HEK293 (cell line): ENCODE measurements around the gene CDC42SE1.

Experiments used
- CTCF ChIP-seq: fragments of 450-650 bp; formaldehyde crosslinking; IDR thresholded peaks from 2 replicates; pipeline ENCODE4 v1.5.1; 2016; ENCODE audit warnings: missing biosample characterization, missing genetic modification characterization
- KLF10 ChIP-seq: fragments of 450-650 bp; IDR thresholded peaks from 2 replicates; pipeline ENCODE4 v1.5.1; 2018; ENCODE audit warnings: missing biosample characterization, mild to moderate bottlenecking, missing genetic modification characterization
- KLF9 ChIP-seq: fragments of 450-650 bp; formaldehyde crosslinking; IDR thresholded peaks from 2 replicates; pipeline ENCODE4 v1.5.1; 2016; ENCODE audit warnings: missing biosample characterization, missing genetic modification characterization, low read depth
- ZBTB8A ChIP-seq: fragments of 450-650 bp; formaldehyde crosslinking; IDR thresholded peaks from 2 replicates; pipeline ENCODE4 v1.5.1; 2016; ENCODE audit warnings: missing biosample characterization, missing genetic modification characterization
- ZFP37 ChIP-seq: fragments of 450-650 bp; formaldehyde crosslinking; IDR thresholded peaks from 2 replicates; pipeline ENCODE4 v1.5.1; 2016; ENCODE audit warnings: missing biosample characterization, missing genetic modification characterization
- ZNF132 ChIP-seq: fragments of 450-650 bp; formaldehyde crosslinking; IDR thresholded peaks from 2 replicates; pipeline ENCODE4 v1.5.1; 2017; ENCODE audit warnings: missing biosample characterization, missing genetic modification characterization, borderline replicate concordance
- ZNF157 ChIP-seq: fragments of 450-650 bp; formaldehyde crosslinking; IDR thresholded peaks from 2 replicates; pipeline ENCODE4 v1.5.1; 2016; ENCODE audit warnings: missing biosample characterization, missing genetic modification characterization
- ZNF169 ChIP-seq: fragments of 450-650 bp; formaldehyde crosslinking; IDR thresholded peaks from 2 replicates; pipeline ENCODE4 v1.5.1; 2016; ENCODE audit warnings: missing biosample characterization, missing genetic modification characterization
- ZNF311 ChIP-seq: fragments of 450-650 bp; formaldehyde crosslinking; IDR thresholded peaks from 2 replicates; pipeline ENCODE4 v1.5.1; 2017; ENCODE audit warnings: missing biosample characterization, missing genetic modification characterization, borderline replicate concordance
- ZNF416 ChIP-seq: fragments of 450-650 bp; formaldehyde crosslinking; IDR thresholded peaks from 2 replicates; pipeline ENCODE4 v1.5.1; 2016; ENCODE audit warnings: missing biosample characterization, missing genetic modification characterization
- ZNF433 ChIP-seq: fragments of 450-650 bp; formaldehyde crosslinking; IDR thresholded peaks from 2 replicates; pipeline ENCODE4 v1.5.1; 2016; ENCODE audit warnings: missing biosample characterization, missing genetic modification characterization, low read depth
- ZNF514 ChIP-seq: fragments of 450-650 bp; formaldehyde crosslinking; IDR thresholded peaks from 2 replicates; pipeline ENCODE4 v1.5.1; 2016; ENCODE audit warnings: missing biosample characterization, missing genetic modification characterization
- ZNF521 ChIP-seq: fragments of 450-650 bp; formaldehyde crosslinking; IDR thresholded peaks from 2 replicates; pipeline ENCODE4 v1.5.1; 2017; ENCODE audit warnings: missing biosample characterization, mild to moderate bottlenecking, missing genetic modification characterization
- ZNF530 ChIP-seq: fragments of 450-650 bp; formaldehyde crosslinking; IDR thresholded peaks from 2 replicates; pipeline ENCODE4 v1.5.1; 2016; ENCODE audit warnings: low read depth, missing biosample characterization, missing genetic modification characterization
- ZNF549 ChIP-seq: fragments of 450-650 bp; IDR thresholded peaks from 2 replicates; pipeline ENCODE4 v1.5.1; 2018; ENCODE audit warnings: missing biosample characterization, missing genetic modification characterization, mild to moderate bottlenecking, inconsistent platforms, moderate library complexity
- ZNF600 ChIP-seq: fragments of 450-650 bp; formaldehyde crosslinking; IDR thresholded peaks from 2 replicates; pipeline ENCODE4 v1.5.1; 2016; ENCODE audit warnings: missing biosample characterization, missing genetic modification characterization
- ZNF621 ChIP-seq: fragments of 450-650 bp; formaldehyde crosslinking; IDR thresholded peaks from 2 replicates; pipeline ENCODE4 v1.5.1; 2017; ENCODE audit warnings: missing biosample characterization, missing genetic modification characterization
- ZNF660 ChIP-seq: fragments of 450-650 bp; IDR thresholded peaks from 2 replicates; pipeline ENCODE4 v1.5.1; 2018; ENCODE audit warnings: missing biosample characterization, mild to moderate bottlenecking, missing genetic modification characterization
- ZNF776 ChIP-seq: fragments of 450-650 bp; formaldehyde crosslinking; IDR thresholded peaks from 2 replicates; pipeline ENCODE4 v1.5.0; 2017; ENCODE audit warnings: missing biosample characterization, missing genetic modification characterization, borderline replicate concordance
- ZNF785 ChIP-seq: fragments of 450-650 bp; formaldehyde crosslinking; IDR thresholded peaks from 2 replicates; pipeline ENCODE4 v1.5.1; 2016; ENCODE audit warnings: missing biosample characterization, missing genetic modification characterization
- TF ChIP-seq, protein P1 (sequence below): fragments of 450-650 bp; formaldehyde crosslinking; IDR thresholded peaks from 2 replicates; pipeline ENCODE4 v1.5.0; 2017; ENCODE audit warnings: missing biosample characterization, missing genetic modification characterization, borderline replicate concordance
- TF ChIP-seq, protein P2 (sequence below): fragments of 450-650 bp; formaldehyde crosslinking; IDR thresholded peaks from 2 replicates; pipeline ENCODE4 v1.5.1; 2016; ENCODE audit warnings: missing biosample characterization, missing genetic modification characterization
- TF ChIP-seq, protein P3 (sequence below): fragments of 450-650 bp; formaldehyde crosslinking; IDR thresholded peaks from 2 replicates; pipeline ENCODE4 v1.5.1; 2017; ENCODE audit warnings: missing biosample characterization, missing genetic modification characterization
- TF ChIP-seq, protein P4 (sequence below): fragments of 450-650 bp; formaldehyde crosslinking; IDR thresholded peaks from 2 replicates; pipeline ENCODE4 v1.5.1; 2017; ENCODE audit warnings: missing biosample characterization, missing genetic modification characterization
- TF ChIP-seq, protein P5 (sequence below): fragments of 450-650 bp; formaldehyde crosslinking; IDR thresholded peaks from 2 replicates; pipeline ENCODE4 v1.5.1; 2016; ENCODE audit warnings: missing biosample characterization, missing genetic modification characterization
- TF ChIP-seq, protein P6 (sequence below): fragments of 450-650 bp; formaldehyde crosslinking; IDR thresholded peaks from 2 replicates; pipeline ENCODE4 v1.5.1; 2016; ENCODE audit warnings: missing biosample characterization, missing genetic modification characterization

Gene CDC42SE1

GRCh38 chr1:151008244-151009205 lies 50.9 kb downstream of the CDC42SE1 start, which contains the start of gene PRUNE1 (continued):
- TF ChIP-seq KLF10 (peak; percentile 64; the same call in 1 of the 2 replicates), ZNF530 (tag by site-specific recombination) (no peak), ZBTB8A (tag by site-specific recombination) (peak; percentile 66), ZNF776 (tag by site-specific recombination) (no peak), ZNF169 (tag by site-specific recombination) (no peak), ZNF157 (tag by site-specific recombination) (no peak), ZNF416 (tag by site-specific recombination) (no peak), ZNF521 (tag by site-specific recombination) (no peak), ZNF549 (tag by site-specific recombination) (no peak), ZFP37 (tag by site-specific recombination) (no peak), ZNF660 (tag by site-specific recombination) (peak; percentile 74; the same call in 1 of the 2 replicates), ZNF621 (tag by site-specific recombination) (no peak), ZNF433 (tag by site-specific recombination) (no peak), CTCF (no peak; the same call in 1 of the 2 replicates), KLF9 (peak; percentile 96), ZNF311 (tag by site-specific recombination) (no peak), ZNF600 (tag by site-specific recombination) (peak; percentile 92), ZNF514 (tag by site-specific recombination) (no peak), ZNF785 (tag by site-specific recombination) (peak; percentile 76; the same call in 1 of the 2 replicates), ZNF132 (no peak)
- TF ChIP-seq, protein P1, sequence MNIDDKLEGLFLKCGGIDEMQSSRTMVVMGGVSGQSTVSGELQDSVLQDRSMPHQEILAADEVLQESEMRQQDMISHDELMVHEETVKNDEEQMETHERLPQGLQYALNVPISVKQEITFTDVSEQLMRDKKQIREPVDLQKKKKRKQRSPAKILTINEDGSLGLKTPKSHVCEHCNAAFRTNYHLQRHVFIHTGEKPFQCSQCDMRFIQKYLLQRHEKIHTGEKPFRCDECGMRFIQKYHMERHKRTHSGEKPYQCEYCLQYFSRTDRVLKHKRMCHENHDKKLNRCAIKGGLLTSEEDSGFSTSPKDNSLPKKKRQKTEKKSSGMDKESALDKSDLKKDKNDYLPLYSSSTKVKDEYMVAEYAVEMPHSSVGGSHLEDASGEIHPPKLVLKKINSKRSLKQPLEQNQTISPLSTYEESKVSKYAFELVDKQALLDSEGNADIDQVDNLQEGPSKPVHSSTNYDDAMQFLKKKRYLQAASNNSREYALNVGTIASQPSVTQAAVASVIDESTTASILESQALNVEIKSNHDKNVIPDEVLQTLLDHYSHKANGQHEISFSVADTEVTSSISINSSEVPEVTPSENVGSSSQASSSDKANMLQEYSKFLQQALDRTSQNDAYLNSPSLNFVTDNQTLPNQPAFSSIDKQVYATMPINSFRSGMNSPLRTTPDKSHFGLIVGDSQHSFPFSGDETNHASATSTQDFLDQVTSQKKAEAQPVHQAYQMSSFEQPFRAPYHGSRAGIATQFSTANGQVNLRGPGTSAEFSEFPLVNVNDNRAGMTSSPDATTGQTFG (tag by site-specific recombination), result no peak
- TF ChIP-seq, protein P2, sequence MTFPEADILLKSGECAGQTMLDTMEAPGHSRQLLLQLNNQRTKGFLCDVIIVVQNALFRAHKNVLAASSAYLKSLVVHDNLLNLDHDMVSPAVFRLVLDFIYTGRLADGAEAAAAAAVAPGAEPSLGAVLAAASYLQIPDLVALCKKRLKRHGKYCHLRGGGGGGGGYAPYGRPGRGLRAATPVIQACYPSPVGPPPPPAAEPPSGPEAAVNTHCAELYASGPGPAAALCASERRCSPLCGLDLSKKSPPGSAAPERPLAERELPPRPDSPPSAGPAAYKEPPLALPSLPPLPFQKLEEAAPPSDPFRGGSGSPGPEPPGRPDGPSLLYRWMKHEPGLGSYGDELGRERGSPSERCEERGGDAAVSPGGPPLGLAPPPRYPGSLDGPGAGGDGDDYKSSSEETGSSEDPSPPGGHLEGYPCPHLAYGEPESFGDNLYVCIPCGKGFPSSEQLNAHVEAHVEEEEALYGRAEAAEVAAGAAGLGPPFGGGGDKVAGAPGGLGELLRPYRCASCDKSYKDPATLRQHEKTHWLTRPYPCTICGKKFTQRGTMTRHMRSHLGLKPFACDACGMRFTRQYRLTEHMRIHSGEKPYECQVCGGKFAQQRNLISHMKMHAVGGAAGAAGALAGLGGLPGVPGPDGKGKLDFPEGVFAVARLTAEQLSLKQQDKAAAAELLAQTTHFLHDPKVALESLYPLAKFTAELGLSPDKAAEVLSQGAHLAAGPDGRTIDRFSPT, result no peak
- TF ChIP-seq, protein P3, sequence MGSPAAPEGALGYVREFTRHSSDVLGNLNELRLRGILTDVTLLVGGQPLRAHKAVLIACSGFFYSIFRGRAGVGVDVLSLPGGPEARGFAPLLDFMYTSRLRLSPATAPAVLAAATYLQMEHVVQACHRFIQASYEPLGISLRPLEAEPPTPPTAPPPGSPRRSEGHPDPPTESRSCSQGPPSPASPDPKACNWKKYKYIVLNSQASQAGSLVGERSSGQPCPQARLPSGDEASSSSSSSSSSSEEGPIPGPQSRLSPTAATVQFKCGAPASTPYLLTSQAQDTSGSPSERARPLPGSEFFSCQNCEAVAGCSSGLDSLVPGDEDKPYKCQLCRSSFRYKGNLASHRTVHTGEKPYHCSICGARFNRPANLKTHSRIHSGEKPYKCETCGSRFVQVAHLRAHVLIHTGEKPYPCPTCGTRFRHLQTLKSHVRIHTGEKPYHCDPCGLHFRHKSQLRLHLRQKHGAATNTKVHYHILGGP (tag by site-specific recombination), result no peak
- TF ChIP-seq, protein P4, sequence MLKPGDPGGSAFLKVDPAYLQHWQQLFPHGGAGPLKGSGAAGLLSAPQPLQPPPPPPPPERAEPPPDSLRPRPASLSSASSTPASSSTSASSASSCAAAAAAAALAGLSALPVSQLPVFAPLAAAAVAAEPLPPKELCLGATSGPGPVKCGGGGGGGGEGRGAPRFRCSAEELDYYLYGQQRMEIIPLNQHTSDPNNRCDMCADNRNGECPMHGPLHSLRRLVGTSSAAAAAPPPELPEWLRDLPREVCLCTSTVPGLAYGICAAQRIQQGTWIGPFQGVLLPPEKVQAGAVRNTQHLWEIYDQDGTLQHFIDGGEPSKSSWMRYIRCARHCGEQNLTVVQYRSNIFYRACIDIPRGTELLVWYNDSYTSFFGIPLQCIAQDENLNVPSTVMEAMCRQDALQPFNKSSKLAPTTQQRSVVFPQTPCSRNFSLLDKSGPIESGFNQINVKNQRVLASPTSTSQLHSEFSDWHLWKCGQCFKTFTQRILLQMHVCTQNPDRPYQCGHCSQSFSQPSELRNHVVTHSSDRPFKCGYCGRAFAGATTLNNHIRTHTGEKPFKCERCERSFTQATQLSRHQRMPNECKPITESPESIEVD, result no peak
- TF ChIP-seq, protein P5, sequence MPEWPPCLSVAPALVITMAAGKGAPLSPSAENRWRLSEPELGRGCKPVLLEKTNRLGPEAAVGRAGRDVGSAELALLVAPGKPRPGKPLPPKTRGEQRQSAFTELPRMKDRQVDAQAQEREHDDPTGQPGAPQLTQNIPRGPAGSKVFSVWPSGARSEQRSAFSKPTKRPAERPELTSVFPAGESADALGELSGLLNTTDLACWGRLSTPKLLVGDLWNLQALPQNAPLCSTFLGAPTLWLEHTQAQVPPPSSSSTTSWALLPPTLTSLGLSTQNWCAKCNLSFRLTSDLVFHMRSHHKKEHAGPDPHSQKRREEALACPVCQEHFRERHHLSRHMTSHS (tag by site-specific recombination), result no peak
- TF ChIP-seq, protein P6, sequence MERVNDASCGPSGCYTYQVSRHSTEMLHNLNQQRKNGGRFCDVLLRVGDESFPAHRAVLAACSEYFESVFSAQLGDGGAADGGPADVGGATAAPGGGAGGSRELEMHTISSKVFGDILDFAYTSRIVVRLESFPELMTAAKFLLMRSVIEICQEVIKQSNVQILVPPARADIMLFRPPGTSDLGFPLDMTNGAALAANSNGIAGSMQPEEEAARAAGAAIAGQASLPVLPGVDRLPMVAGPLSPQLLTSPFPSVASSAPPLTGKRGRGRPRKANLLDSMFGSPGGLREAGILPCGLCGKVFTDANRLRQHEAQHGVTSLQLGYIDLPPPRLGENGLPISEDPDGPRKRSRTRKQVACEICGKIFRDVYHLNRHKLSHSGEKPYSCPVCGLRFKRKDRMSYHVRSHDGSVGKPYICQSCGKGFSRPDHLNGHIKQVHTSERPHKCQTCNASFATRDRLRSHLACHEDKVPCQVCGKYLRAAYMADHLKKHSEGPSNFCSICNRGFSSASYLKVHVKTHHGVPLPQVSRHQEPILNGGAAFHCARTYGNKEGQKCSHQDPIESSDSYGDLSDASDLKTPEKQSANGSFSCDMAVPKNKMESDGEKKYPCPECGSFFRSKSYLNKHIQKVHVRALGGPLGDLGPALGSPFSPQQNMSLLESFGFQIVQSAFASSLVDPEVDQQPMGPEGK (tag by site-specific recombination), result 0 out of 2 replicates have a peak, but pooled peaks have one; percentile 58
